ENCODE data around the gene SCFD2. TPM values are rescaled to one million over a fixed set of nuclear protein-coding genes. Genes with fewer than 3 reads are reported as not detected.

Gene SCFD2
- total RNA-seq, 1 experiment from 2014 or later: 7.4 TPM

DNA sequence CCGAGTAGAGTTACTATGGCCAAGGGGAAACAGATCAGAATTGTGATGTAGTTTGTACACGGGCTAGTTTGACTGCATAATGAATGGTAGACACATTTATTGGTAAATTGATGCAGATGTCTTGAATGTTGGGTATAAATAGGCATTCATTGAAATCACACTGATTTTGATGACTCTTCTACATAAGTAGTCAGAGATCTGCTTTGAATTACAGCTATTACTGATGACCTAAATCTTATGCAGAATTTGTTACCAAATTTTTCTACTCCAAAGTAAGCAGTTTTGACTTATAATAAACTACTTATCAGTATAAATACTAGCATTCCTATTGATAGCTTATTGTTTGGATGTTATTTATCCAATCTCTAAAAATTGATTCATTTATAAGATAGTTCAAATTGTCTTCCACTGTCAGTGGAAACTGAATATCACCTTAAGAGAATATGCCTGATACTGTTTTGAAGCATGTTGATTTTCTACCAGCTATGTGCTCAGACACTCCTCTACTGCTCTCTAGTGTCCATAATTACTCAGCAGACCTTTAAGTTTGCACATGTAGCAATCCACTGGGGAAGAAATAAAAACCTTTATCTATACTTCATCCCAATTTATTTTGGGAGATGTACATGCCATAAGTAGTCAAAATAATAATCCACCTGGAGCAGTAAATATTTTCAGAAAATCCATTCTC, 383.5 kb downstream of the SCFD2 start:
- no peaks in the 10 kb centered on the region for H3K36me3 ChIP-seq (ENCODE audit: control insufficient read depth, insufficient read depth, low read length)
- ATAC-seq (no peak), DNase-seq (ENCODE audit: low read depth, low spot score) (no peak)
- H3K27me3 ChIP-seq (ENCODE audit: control insufficient read depth, insufficient read depth, low read length): no peaks in the 10 kb centered on the region
- no peak for TF ChIP-seq POLR2AphosphoS5 (IDR thresholded peaks at IDR 0.05; ENCODE audit: low read depth, low read length)
- TF ChIP-seq TCF7L2 (IDR thresholded peaks at IDR 0.05; ENCODE audit: low read depth, low read length): no peak
- TF ChIP-seq CTCF (IDR thresholded peaks at IDR 0.05): peak; percentile 48; the same call in 1 of the 2 replicates
- TF ChIP-seq, protein P1, sequence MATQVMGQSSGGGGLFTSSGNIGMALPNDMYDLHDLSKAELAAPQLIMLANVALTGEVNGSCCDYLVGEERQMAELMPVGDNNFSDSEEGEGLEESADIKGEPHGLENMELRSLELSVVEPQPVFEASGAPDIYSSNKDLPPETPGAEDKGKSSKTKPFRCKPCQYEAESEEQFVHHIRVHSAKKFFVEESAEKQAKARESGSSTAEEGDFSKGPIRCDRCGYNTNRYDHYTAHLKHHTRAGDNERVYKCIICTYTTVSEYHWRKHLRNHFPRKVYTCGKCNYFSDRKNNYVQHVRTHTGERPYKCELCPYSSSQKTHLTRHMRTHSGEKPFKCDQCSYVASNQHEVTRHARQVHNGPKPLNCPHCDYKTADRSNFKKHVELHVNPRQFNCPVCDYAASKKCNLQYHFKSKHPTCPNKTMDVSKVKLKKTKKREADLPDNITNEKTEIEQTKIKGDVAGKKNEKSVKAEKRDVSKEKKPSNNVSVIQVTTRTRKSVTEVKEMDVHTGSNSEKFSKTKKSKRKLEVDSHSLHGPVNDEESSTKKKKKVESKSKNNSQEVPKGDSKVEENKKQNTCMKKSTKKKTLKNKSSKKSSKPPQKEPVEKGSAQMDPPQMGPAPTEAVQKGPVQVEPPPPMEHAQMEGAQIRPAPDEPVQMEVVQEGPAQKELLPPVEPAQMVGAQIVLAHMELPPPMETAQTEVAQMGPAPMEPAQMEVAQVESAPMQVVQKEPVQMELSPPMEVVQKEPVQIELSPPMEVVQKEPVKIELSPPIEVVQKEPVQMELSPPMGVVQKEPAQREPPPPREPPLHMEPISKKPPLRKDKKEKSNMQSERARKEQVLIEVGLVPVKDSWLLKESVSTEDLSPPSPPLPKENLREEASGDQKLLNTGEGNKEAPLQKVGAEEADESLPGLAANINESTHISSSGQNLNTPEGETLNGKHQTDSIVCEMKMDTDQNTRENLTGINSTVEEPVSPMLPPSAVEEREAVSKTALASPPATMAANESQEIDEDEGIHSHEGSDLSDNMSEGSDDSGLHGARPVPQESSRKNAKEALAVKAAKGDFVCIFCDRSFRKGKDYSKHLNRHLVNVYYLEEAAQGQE (IDR thresholded peaks at IDR 0.05; ENCODE audit: insufficient read depth in 1 of 2, low read depth in 2 of 2, low read length in 1 of 2): no peak
- CTCF ChIA-PET: interaction anchor here (0.9 kb wide), 2 partner anchors 437 to 552 kb away, joined by 4 to 5 read pairs; no protein-coding TSS in a partner anchor
- in situ Hi-C loops (cut with HindIII; ENCODE audit: low pct_unique_long_range_greater_than_20kb, low sequenced_read_pairs): no loop called here
- H3K9me3 ChIP-seq (ENCODE audit: control insufficient read depth, insufficient read depth, low read depth, low read length): no peaks in the 10 kb centered on the region
- POLR2A ChIA-PET: no interaction called here
- H3K27ac ChIP-seq (ENCODE audit: low read length): no peak overlapping the region
- no TSS peak for BruUV-seq (replicated peaks)
- H3K4me1 ChIP-seq (ENCODE audit: control insufficient read depth, insufficient read depth, low read length): no peaks in the 10 kb centered on the region
- H3K4me3 ChIP-seq (ENCODE audit: low read depth in 2 of 2, low read length in 2 of 2): no peak overlapping the region
- intact Hi-C loops (cut with micrococcal nuclease; ENCODE audit: unreplicated experiment): loop anchor here (2.0 to 10.0 kb wide), 4 partner anchors 72 to 748 kb away; no protein-coding TSS in a partner anchor

DNA sequence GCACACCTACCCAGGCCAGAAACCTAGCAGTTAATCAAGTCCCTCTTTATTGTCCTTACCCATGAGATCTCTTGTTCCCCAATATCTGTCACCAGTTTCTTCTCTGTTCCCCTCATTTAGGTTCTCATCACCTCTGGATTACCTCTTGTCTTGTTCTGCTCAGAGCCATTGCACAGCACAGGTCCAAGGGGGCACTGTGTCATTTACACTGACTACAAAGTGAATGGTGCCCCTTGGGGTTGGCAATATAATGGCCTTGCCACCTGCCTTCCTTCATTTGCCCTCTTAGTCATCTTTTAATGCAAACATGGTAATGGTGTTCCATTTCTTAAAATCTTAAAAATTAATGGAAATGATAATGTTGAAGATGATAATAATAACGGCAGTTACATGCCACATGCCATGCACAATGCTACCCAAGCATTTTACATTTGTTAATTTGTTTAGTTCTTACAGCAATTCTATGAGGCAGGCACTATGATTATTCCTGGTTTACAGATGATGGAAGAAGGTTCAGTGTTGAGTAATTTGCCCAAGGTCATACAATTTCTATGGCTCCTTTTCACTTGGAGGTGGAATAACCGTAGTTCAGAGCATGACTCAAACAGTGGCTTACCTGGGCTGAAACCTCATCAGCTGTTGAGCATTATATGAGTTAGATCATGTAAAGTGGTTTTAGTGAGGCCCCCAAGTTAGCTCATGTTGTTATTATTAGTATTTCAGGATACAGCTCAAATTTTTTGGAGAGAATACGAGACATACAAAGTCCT, 385.9 kb downstream of the SCFD2 start:
- H3K27me3 ChIP-seq (ENCODE audit: control insufficient read depth, insufficient read depth, low read length): no peaks in the 10 kb centered on the region
- TF ChIP-seq SIN3A (IDR thresholded peaks at IDR 0.05; ENCODE audit: borderline replicate concordance, insufficient read depth, low read depth, low read length): no peak
- TF ChIP-seq POLR2AphosphoS5 (IDR thresholded peaks at IDR 0.05; ENCODE audit: low read depth, low read length): no peak
- DNase-seq (ENCODE audit: low read depth, low spot score) (no peak), ATAC-seq (no peak)
- no peaks in the 10 kb centered on the region for H3K4me1 ChIP-seq (ENCODE audit: control insufficient read depth, insufficient read depth, low read length)
- no peaks in the 10 kb centered on the region for H3K9me3 ChIP-seq (ENCODE audit: control insufficient read depth, insufficient read depth, low read depth, low read length)
- CTCF ChIA-PET: no interaction called here
- in situ Hi-C loops (cut with HindIII; ENCODE audit: low pct_unique_long_range_greater_than_20kb, low sequenced_read_pairs): no loop called here
- no peaks in the 10 kb centered on the region for H3K36me3 ChIP-seq (ENCODE audit: control insufficient read depth, insufficient read depth, low read length)
- H3K27ac ChIP-seq (ENCODE audit: low read length): no peak overlapping the region
- intact Hi-C loops (cut with micrococcal nuclease; ENCODE audit: unreplicated experiment): loop anchor here (5.0 to 10.0 kb wide), 2 partner anchors 433 to 745 kb away; no protein-coding TSS in a partner anchor
- H3K4me3 ChIP-seq (ENCODE audit: low read depth in 2 of 2, low read length in 2 of 2): no peak overlapping the region
- BruUV-seq (replicated peaks): no TSS peak
- POLR2A ChIA-PET: no interaction called here
